ENCODE measurements around the gene OCA2. TPM values are rescaled to one million over a fixed set of nuclear protein-coding genes. Genes with fewer than 3 reads are reported as not detected.

OCA2 gene
- total and polyA plus RNA-seq, 11 donors = 0.04 to 0.10 (median 0.07) TPM; not detected in 8

GRCh38 chr15:27932600-27932999 is 166.5 kb downstream of the OCA2 start:
- no peaks in the 10 kb centered on the region for H3K36me3 ChIP-seq
- H3K9me3 ChIP-seq = peaks cover 0 to 25% (median 8%) of the 10 kb centered on the region in 12 donors
- H3K4me3 ChIP-seq = no peak overlapping the region
- DNase-seq = no peak
- intact Hi-C loops (cut with DNase I) = no loop called here
- WGBS, 4 donors = 84 to 94% (median 86%) methylated on average over 3 of the region's 3 CpGs
- no peak overlapping the region for H3K27ac ChIP-seq
- no peaks in the 10 kb centered on the region for H3K4me1 ChIP-seq
- TF ChIP-seq POLR2A (IDR thresholded peaks at IDR 0.05) (no peak), CTCF (IDR thresholded peaks at IDR 0.05) (no peak)
- H3K27me3 ChIP-seq = peaks cover 0 to 17% (median 0%) of the 10 kb centered on the region in 9 donors
- no peak for ATAC-seq

- no peak for ATAC-seq
- 8 to 17% (median 10%) methylated on average over 1 of the region's 1 CpG for WGBS, 4 donors
- no peak for TF ChIP-seq POLR2A (IDR thresholded peaks at IDR 0.05)
- no peak for TF ChIP-seq CTCF (IDR thresholded peaks at IDR 0.05)
- intact Hi-C loops (cut with DNase I) = no loop called here
- Histone ChIP-seq H3K4me1 (no peaks in the 10 kb centered on the region), H3K4me3 (no peak overlapping the region), H3K27ac (no peak overlapping the region), H3K27me3 (no peaks in the 10 kb centered on the region), H3K9me3 (peaks cover 0 to 23% (median 8%) of the 10 kb centered on the region in 12 donors), H3K36me3 (no peaks in the 10 kb centered on the region)
- DNase-seq = no peak
These were observed 170.7 kb downstream of the OCA2 start for GRCh38 chr15:27928386-27928785.

- intact Hi-C loops (cut with DNase I) = no loop called here
- TF ChIP-seq POLR2A (IDR thresholded peaks at IDR 0.05) (no peak), CTCF (IDR thresholded peaks at IDR 0.05) (no peak)
- Histone ChIP-seq H3K4me1 (no peaks in the 10 kb centered on the region), H3K36me3 (no peaks in the 10 kb centered on the region), H3K9me3 (peaks cover 0 to 36% (median 0%) of the 10 kb centered on the region in 12 donors), H3K27ac (no peak overlapping the region), H3K4me3 (no peak overlapping the region), H3K27me3 (no peaks in the 10 kb centered on the region)
- DNase-seq (no peak), ATAC-seq (no peak)
- WGBS, 4 donors = 73 to 77% (median 76%) methylated on average over 3 of the region's 3 CpGs
These were observed 186.8 kb downstream of the OCA2 start for GRCh38 chr15:27912283-27912682.

- H3K4me1 ChIP-seq = no peaks in the 10 kb centered on the region
- H3K36me3 ChIP-seq = no peaks in the 10 kb centered on the region
- TF ChIP-seq POLR2A (IDR thresholded peaks at IDR 0.05) = no peak
- TF ChIP-seq CTCF (IDR thresholded peaks at IDR 0.05) = no peak
- intact Hi-C loops (cut with DNase I) = no loop called here
- H3K27me3 ChIP-seq = no peaks in the 10 kb centered on the region
- H3K4me3 ChIP-seq = no peak overlapping the region
- no peak for DNase-seq
- ATAC-seq = no peak
- peaks cover 0 to 30% (median 0%) of the 10 kb centered on the region in 12 donors for H3K9me3 ChIP-seq
- no peak overlapping the region for H3K27ac ChIP-seq
- 83 to 87% (median 85%) methylated on average over 4 of the region's 4 CpGs for WGBS, 4 donors
These were observed 192.3 kb downstream of the OCA2 start for GRCh38 chr15:27906802-27907201.

All from heart left ventricle (tissue), 16 donors.